GM19328 (cell line): ENCODE measurements around the gene FAM20A.

Experiments used
- ATAC-seq: cut with Tn5 transposase; IDR thresholded peaks from one replicate; pipeline ENCODE4 v1.9.1; 2021; ENCODE audit warnings: mild to moderate bottlenecking, moderate library complexity; ENCODE audit not compliant: unreplicated experiment

Gene FAM20A

GRCh38 chr17:68611353-68612208 lies 10.4 kb upstream of the FAM20A start:
- no peak for ATAC-seq

- no peak for ATAC-seq
Measured at GRCh38 chr17:68610554-68610953, 9.4 kb upstream of the FAM20A start.

- no peak for ATAC-seq
Measured at GRCh38 chr17:68608515-68609130, 7.5 kb upstream of the FAM20A start.

- ATAC-seq, result no peak
Measured at GRCh38 chr17:68606451-68607307, 5.5 kb upstream of the FAM20A start.

- ATAC-seq, result no peak
Measured at GRCh38 chr17:68605914-68606313, 4.7 kb upstream of the FAM20A start.

GRCh38 chr17:68603656-68604055 lies 2.5 kb upstream of the FAM20A start:
- ATAC-seq, result no peak

GRCh38 chr17:68603027-68603426 lies 1.9 kb upstream of the FAM20A start:
- no peak for ATAC-seq

DNA sequence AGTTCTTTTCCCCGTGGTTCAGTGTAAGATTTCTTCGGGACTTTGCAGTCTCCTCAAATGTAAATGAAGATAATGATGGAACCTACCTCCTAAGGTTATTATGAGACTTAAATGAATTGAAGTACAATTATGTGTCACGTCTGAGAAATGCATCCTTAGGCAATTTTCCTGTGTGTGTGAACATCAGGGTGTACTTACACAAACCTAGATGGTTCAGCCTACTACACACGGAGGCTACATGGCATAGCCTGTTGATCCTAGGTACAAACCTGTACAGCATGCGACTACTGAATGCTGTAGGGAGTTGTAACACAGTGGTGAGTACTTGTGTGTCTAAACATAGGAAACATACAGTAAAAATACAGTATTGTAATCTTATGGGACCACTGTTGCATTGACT lies 1.1 kb upstream of the FAM20A start:
- ATAC-seq, result no peak

GRCh38 chr17:68601565-68602288 lies 560 bp upstream of the FAM20A start:
- no peak for ATAC-seq

DNA sequence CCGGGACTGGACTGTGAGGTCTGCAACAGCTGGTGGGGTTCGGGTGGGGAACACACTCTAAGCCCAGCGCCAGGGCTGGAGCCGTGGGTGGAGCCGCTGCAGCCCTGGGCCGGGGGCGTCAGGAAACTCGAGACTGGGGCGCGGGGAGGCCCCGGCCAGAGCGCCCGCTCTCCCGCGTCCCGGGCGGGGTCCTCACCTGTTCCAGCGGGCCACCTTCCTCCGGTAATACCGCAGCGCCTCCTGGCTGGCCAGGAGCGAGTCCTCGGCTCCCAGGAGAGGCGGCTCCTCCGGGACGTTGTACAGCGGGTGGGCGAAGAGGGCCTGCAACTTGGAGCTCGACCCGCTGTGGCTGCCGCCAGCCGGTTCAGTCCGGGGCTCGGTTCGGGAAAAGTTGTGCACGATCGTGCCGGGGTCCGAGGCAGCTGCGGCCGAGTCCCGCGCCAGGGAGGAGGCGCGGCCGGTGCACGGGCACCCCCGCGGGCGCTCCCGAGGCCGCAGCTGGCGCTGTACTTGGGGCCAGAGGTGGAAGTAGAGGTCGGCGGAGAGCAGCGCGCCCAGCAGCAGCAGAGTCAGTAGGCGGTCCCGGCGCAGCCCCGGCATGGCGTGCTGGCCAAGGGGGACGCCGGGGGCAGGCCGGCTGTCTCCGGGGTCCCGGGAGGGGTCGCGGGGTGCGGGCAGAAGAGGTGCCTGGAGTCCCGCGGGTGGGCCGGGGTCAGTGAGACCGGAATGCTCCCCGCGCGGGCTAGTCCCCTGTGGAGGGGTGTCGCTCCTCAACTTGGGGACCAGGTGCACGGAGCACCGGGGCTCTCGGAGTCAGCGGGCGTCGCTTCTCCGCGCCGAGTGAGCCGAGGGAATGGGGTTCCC lies 868 bp downstream of the FAM20A start:
- no peak for ATAC-seq

- no peak for ATAC-seq
Measured at GRCh38 chr17:68599552-68600066, 1.6 kb downstream of the FAM20A start.

DNA sequence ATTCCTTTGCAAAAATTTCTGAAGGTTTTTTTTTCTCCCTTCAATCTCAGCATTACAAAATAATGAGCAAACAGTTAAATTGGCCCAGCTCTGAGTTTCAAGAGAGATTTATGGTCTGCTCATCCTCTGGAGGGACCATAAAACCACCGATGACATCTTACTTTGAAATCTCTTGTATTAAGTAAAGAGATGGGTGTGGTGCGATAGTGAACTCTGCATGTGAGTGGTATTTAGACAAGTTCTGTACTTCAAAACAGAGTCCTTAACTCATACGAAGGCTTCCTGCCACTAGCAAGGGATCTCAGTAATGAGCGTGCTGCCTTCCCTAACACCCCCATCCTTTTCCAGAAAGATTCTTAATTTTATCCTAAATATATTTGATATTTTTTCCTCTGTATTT lies 2.1 kb downstream of the FAM20A start:
- ATAC-seq, result no peak

GRCh38 chr17:68598545-68598961 lies 2.6 kb downstream of the FAM20A start:
- ATAC-seq, result no peak

DNA sequence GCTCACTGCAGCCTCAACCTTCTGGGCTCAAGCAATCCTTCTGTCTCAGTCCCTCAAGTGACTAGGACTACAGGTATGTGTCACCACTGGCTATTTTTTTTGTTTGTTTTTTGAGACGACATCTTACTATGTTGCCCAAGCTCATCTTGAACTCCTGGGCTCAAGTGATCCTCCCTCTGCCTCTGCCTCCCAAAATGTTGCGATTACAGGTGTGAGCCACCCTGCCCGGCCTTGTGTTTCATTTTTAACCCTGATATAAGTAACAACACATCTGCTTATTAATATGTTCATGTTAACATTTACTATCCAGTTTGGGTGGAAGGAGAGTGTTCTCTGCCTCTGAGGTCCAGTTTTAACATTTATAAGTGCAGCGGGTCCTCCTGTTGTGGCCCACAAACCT lies 3.1 kb downstream of the FAM20A start:
- no peak for ATAC-seq

DNA sequence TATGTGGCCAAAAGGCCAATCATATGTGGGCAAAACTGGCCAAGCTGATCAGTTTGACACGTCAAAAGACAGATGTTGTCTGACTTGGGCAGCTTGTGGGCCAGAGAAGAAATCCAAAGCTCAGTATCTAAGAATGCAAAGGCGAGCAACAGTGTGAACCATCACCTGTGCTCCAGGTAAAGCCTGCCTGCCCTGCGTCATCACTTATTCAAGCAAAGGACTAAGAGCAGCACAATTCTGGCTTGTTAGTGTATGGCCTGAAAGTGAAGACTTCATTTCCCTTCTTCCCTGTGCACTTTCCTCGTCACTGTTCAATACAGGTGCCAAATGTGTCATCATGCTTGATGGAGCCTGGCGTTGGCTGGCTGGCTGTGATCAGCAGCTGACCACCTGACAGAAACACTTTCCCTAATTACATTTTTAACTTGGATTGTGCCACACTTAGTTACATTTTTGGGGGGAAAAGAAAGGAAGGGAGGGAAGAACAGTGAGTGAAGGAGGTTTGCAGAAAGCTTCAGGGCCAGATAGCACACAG lies 4.7 kb downstream of the FAM20A start:
- no peak for ATAC-seq

DNA sequence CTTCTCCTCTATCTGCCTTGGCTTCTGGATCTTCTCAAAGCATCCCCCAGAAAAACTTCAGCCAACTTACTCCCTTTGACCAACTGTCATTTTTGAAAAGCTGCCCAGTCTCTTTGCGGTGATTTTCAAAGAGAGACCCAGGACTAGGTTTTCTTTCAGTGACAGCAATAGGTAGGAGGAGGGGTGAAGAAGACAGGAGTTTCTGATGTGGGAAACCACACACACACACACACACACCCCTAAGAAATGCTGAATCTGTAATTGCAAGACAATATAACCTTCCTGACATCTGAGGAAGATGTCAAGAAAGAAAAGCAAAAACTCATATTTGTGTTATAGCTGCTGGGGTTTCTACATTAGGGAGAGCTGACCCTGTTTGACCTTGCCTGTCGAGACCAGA lies 5.2 kb downstream of the FAM20A start:
- ATAC-seq, result no peak

DNA sequence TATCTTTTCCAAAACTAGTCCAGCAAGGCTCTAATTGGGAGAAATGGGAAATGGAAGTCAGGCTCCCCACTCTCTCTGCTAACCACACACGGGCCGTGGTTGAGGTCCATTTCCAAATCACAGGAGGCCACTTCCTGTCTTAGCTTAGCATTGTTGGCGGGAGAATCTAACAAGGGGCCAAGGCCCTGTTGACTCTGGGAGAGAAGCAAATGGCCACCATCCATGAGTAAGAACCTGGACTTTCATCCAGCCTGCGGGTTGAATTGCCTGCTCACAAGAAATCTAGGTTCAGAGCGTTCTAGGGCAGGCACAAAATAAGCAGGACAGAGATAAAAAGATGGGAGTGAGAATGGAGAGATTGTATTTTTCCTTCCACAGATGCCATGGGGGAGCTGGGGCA lies 5.7 kb downstream of the FAM20A start:
- ATAC-seq, result no peak

- no peak for ATAC-seq
Measured at GRCh38 chr17:68594552-68594951, 6.6 kb downstream of the FAM20A start.
